ENCODE data around the gene LSG1.

LSG1 gene

GRCh38 chr3:194702545-194702944, 30.6 kb upstream of the LSG1 start:
- TF ChIP-seq USF1 (IDR thresholded peaks at IDR 0.05): no peak
- TF ChIP-seq YY1 (IDR thresholded peaks at IDR 0.05; ENCODE audit: low read depth): no peak
- TF ChIP-seq EGR1 (IDR thresholded peaks at IDR 0.05): no peak
- TF ChIP-seq MAX (IDR thresholded peaks at IDR 0.05): no peak
- TF ChIP-seq CREB1 (IDR thresholded peaks at IDR 0.05; ENCODE audit: low read depth): no peak
- no peak for TF ChIP-seq NFIC (IDR thresholded peaks at IDR 0.05)
- no peak for TF ChIP-seq TCF12 (IDR thresholded peaks at IDR 0.05; ENCODE audit: low read depth)
- TF ChIP-seq TEAD4 (IDR thresholded peaks at IDR 0.05): no peak
- no peak for TF ChIP-seq RAD21 (IDR thresholded peaks at IDR 0.05; ENCODE audit: low read depth)
- no peak for TF ChIP-seq FOXM1 (IDR thresholded peaks at IDR 0.05; ENCODE audit: borderline replicate concordance, low read depth)
- TF ChIP-seq REST (IDR thresholded peaks at IDR 0.05; ENCODE audit: low read depth): no peak
- TF ChIP-seq TAF1 (IDR thresholded peaks at IDR 0.05; ENCODE audit: low read depth): no peak
- no peak for TF ChIP-seq CEBPB (IDR thresholded peaks at IDR 0.05)
- TF ChIP-seq ZBTB7A (IDR thresholded peaks at IDR 0.05; ENCODE audit: low read depth): no peak
- no peak for TF ChIP-seq EP300 (IDR thresholded peaks at IDR 0.05; ENCODE audit: borderline replicate concordance)

GRCh38 chr3:194696702-194697101, 24.7 kb upstream of the LSG1 start:
- no peak for TF ChIP-seq TEAD4 (IDR thresholded peaks at IDR 0.05)
- peak; percentile 50 for TF ChIP-seq NFIC (IDR thresholded peaks at IDR 0.05)

GRCh38 chr3:194691481-194692283, 19.7 kb upstream of the LSG1 start:
- no peak for TF ChIP-seq ZBTB7A (IDR thresholded peaks at IDR 0.05; ENCODE audit: low read depth)
- 0 out of 2 replicates have a peak, but pooled peaks have one; percentile 16 for TF ChIP-seq EP300 (IDR thresholded peaks at IDR 0.05; ENCODE audit: borderline replicate concordance)
- TF ChIP-seq RAD21 (IDR thresholded peaks at IDR 0.05; ENCODE audit: low read depth): no peak
- peak; percentile 50 for TF ChIP-seq MAX (IDR thresholded peaks at IDR 0.05)
- no peak for TF ChIP-seq REST (IDR thresholded peaks at IDR 0.05; ENCODE audit: low read depth)
- peak; percentile 28; the same call in 1 of the 2 replicates for TF ChIP-seq NFIC (IDR thresholded peaks at IDR 0.05)
- TF ChIP-seq TCF12 (IDR thresholded peaks at IDR 0.05; ENCODE audit: low read depth): peak; percentile 20; the same call in 1 of the 2 replicates
- TF ChIP-seq CREB1 (IDR thresholded peaks at IDR 0.05; ENCODE audit: low read depth): no peak
- 0 out of 2 replicates have a peak, but pooled peaks have one; percentile 19 for TF ChIP-seq USF1 (IDR thresholded peaks at IDR 0.05)
- TF ChIP-seq CEBPB (IDR thresholded peaks at IDR 0.05): no peak
- 0 out of 2 replicates have a peak, but pooled peaks have one; percentile 42 for TF ChIP-seq YY1 (IDR thresholded peaks at IDR 0.05; ENCODE audit: low read depth)
- peak; percentile 37; the same call in 1 of the 2 replicates for TF ChIP-seq TEAD4 (IDR thresholded peaks at IDR 0.05)
- no peak for TF ChIP-seq FOXM1 (IDR thresholded peaks at IDR 0.05; ENCODE audit: borderline replicate concordance, low read depth)

- TF ChIP-seq TAF1 (IDR thresholded peaks at IDR 0.05; ENCODE audit: low read depth) (no peak), NFIC (IDR thresholded peaks at IDR 0.05) (peak; percentile 82), EGR1 (IDR thresholded peaks at IDR 0.05) (no peak), YY1 (IDR thresholded peaks at IDR 0.05; ENCODE audit: low read depth) (no peak), ZBTB7A (IDR thresholded peaks at IDR 0.05; ENCODE audit: low read depth) (no peak), USF1 (IDR thresholded peaks at IDR 0.05) (peak; percentile 84)
These were observed 18.7 kb upstream of the LSG1 start for GRCh38 chr3:194690501-194691372.

GRCh38 chr3:194689493-194689944, 17.5 kb upstream of the LSG1 start:
- TF ChIP-seq RAD21 (IDR thresholded peaks at IDR 0.05; ENCODE audit: low read depth) (no peak), REST (IDR thresholded peaks at IDR 0.05; ENCODE audit: low read depth) (no peak), TAF1 (IDR thresholded peaks at IDR 0.05; ENCODE audit: low read depth) (no peak), EP300 (IDR thresholded peaks at IDR 0.05; ENCODE audit: borderline replicate concordance) (no peak), FOXM1 (IDR thresholded peaks at IDR 0.05; ENCODE audit: borderline replicate concordance, low read depth) (no peak), CEBPB (IDR thresholded peaks at IDR 0.05) (no peak), ZBTB7A (IDR thresholded peaks at IDR 0.05; ENCODE audit: low read depth) (no peak), MAX (IDR thresholded peaks at IDR 0.05) (no peak), TEAD4 (IDR thresholded peaks at IDR 0.05) (no peak), CREB1 (IDR thresholded peaks at IDR 0.05; ENCODE audit: low read depth) (no peak), USF1 (IDR thresholded peaks at IDR 0.05) (no peak), NFIC (IDR thresholded peaks at IDR 0.05) (no peak), EGR1 (IDR thresholded peaks at IDR 0.05) (no peak)

All from Ishikawa (cell line).